ENCODE results near the gene CMKLR1.
A peak's percentile ranks its signal among the peaks of the same experiment; 100 is the strongest.

The CMKLR1 gene

GRCh38 chr12:108337235-108338223 lies 1.6 kb downstream of the CMKLR1 start:
- H3K4me3 ChIP-seq (ENCODE audit: low read length) = no peak overlapping the region
- peak; percentile 57 for TF ChIP-seq CTCF (conservative IDR thresholded peaks at IDR 0.05; ENCODE audit: low read depth, low read length)
- DNase-seq (ENCODE audit: low read depth) = no peak

- H3K4me3 ChIP-seq (ENCODE audit: low read length) = no peak overlapping the region
- no peak for DNase-seq (ENCODE audit: low read depth)
- TF ChIP-seq CTCF (conservative IDR thresholded peaks at IDR 0.05; ENCODE audit: low read depth, low read length) = no peak
These were observed 3.6 kb downstream of the CMKLR1 start for GRCh38 chr12:108335349-108336119.

- H3K4me3 ChIP-seq (ENCODE audit: low read length) = no peak overlapping the region
- DNase-seq (ENCODE audit: low read depth) = no peak
- TF ChIP-seq CTCF (conservative IDR thresholded peaks at IDR 0.05; ENCODE audit: low read depth, low read length) = no peak
These were observed 5.0 kb downstream of the CMKLR1 start for GRCh38 chr12:108333898-108334699.

GRCh38 chr12:108332791-108333382 lies 6.2 kb downstream of the CMKLR1 start:
- no peak overlapping the region for H3K4me3 ChIP-seq (ENCODE audit: low read length)
- no peak for DNase-seq (ENCODE audit: low read depth)
- no peak for TF ChIP-seq CTCF (conservative IDR thresholded peaks at IDR 0.05; ENCODE audit: low read depth, low read length)

- no peak overlapping the region for H3K4me3 ChIP-seq (ENCODE audit: low read length)
- DNase-seq (ENCODE audit: low read depth) = no peak
- no peak for TF ChIP-seq CTCF (conservative IDR thresholded peaks at IDR 0.05; ENCODE audit: low read depth, low read length)
These were observed 10.7 kb downstream of the CMKLR1 start for GRCh38 chr12:108328420-108328819.

- H3K4me3 ChIP-seq (ENCODE audit: low read length) = no peak overlapping the region
- no peak for TF ChIP-seq CTCF (conservative IDR thresholded peaks at IDR 0.05; ENCODE audit: low read depth, low read length)
- DNase-seq (ENCODE audit: low read depth) = no peak
These were observed 11.3 kb downstream of the CMKLR1 start for GRCh38 chr12:108327621-108328344.
